Activated T-cell treated with anti-CD3 and anti-CD28 coated beads, Interleukin-2, amount 50 U/mL, for 4 hours (primary cell): ENCODE data around the gene WWOX. TPM values are rescaled to one million over a fixed set of nuclear protein-coding genes. Genes with fewer than 3 reads are reported as not detected.

Experiments used
- ATAC-seq, 2 donors: fragments of 200-7000 bp; cut with Tn5 transposase; one replicate each; pipeline ENCODE4 v1.10.0; 2021
- DNase-seq: peaks from one replicate; pipeline ENCODE4 v3.0.0-alpha.2; 2020
- H3K27me3 Mint-ChIP-seq: one replicate; pipeline ENCODE4 v1.8.0; 2021; ENCODE audit warnings: low read depth, mixed read lengths
- H3K36me3 Mint-ChIP-seq: one replicate; pipeline ENCODE4 v1.8.0; 2022; ENCODE audit warnings: mixed read lengths; ENCODE audit not compliant: insufficient read depth
- H3K4me1 Mint-ChIP-seq: one replicate; pipeline ENCODE4 v1.8.0; 2021; ENCODE audit warnings: low read depth, mixed read lengths
- H3K4me3 Mint-ChIP-seq: one replicate; pipeline ENCODE4 v1.8.0; 2021; ENCODE audit warnings: mild to moderate bottlenecking, moderate library complexity, mixed read lengths
- H3K9me3 Mint-ChIP-seq: one replicate; pipeline ENCODE4 v1.8.0; 2021; ENCODE audit warnings: mixed read lengths
- total RNA-seq, 3 donors: library from RNA; stranded (reverse); gene quantifications; one replicate each; pipeline ENCODE4 v1.2.1, GENCODE V29; 2021

WWOX gene
- total RNA-seq, 3 donors from 2014 or later, result 13.9 to 19.1 (median 18.9) TPM

GRCh38 chr16:78931267-78931666 lies 831.8 kb downstream of the WWOX start:
- Mint-ChIP-seq H3K9me3 (no peaks in the 10 kb centered on the region), H3K36me3 (peaks cover 3% of the 10 kb centered on the region), H3K4me1 (no peaks in the 10 kb centered on the region), H3K4me3 (no peak overlapping the region), H3K27me3 (no peaks in the 10 kb centered on the region)
- no peak for ATAC-seq
- DNase-seq, result no peak

GRCh38 chr16:78931678-78932077 lies 832.2 kb downstream of the WWOX start:
- peaks cover 3% of the 10 kb centered on the region for H3K36me3 Mint-ChIP-seq
- H3K4me1 Mint-ChIP-seq, result no peaks in the 10 kb centered on the region
- no peak overlapping the region for H3K4me3 Mint-ChIP-seq
- H3K9me3 Mint-ChIP-seq, result no peaks in the 10 kb centered on the region
- no peak for DNase-seq
- H3K27me3 Mint-ChIP-seq, result no peaks in the 10 kb centered on the region
- ATAC-seq, result no peak

- DNase-seq (no peak), ATAC-seq (no peak)
- no peaks in the 10 kb centered on the region for H3K9me3 Mint-ChIP-seq
- no peak overlapping the region for H3K4me3 Mint-ChIP-seq
- H3K27me3 Mint-ChIP-seq, result no peaks in the 10 kb centered on the region
- peaks cover 3% of the 10 kb centered on the region for H3K36me3 Mint-ChIP-seq
- H3K4me1 Mint-ChIP-seq, result no peaks in the 10 kb centered on the region
These were observed 833.0 kb downstream of the WWOX start for GRCh38 chr16:78932355-78932943.

- H3K9me3 Mint-ChIP-seq, result no peaks in the 10 kb centered on the region
- H3K4me3 Mint-ChIP-seq, result no peak overlapping the region
- DNase-seq (no peak), ATAC-seq (no peak)
- H3K36me3 Mint-ChIP-seq, result peaks cover 1% of the 10 kb centered on the region
- H3K4me1 Mint-ChIP-seq, result no peaks in the 10 kb centered on the region
- H3K27me3 Mint-ChIP-seq, result no peaks in the 10 kb centered on the region
These were observed 836.6 kb downstream of the WWOX start for GRCh38 chr16:78936060-78936459.

GRCh38 chr16:78939597-78939996 lies 840.1 kb downstream of the WWOX start:
- no peak for ATAC-seq
- no peak overlapping the region for H3K4me3 Mint-ChIP-seq

GRCh38 chr16:78942625-78943245 lies 843.3 kb downstream of the WWOX start:
- H3K9me3 Mint-ChIP-seq, result no peaks in the 10 kb centered on the region
- no peaks in the 10 kb centered on the region for H3K36me3 Mint-ChIP-seq
- H3K4me3 Mint-ChIP-seq, result no peak overlapping the region
- ATAC-seq, result no peak
- no peak for DNase-seq
- no peaks in the 10 kb centered on the region for H3K27me3 Mint-ChIP-seq
- no peaks in the 10 kb centered on the region for H3K4me1 Mint-ChIP-seq

More at GRCh38 chr16:78939597-78939996, 840.1 kb downstream of the WWOX start:
- no peaks in the 10 kb centered on the region for H3K9me3 Mint-ChIP-seq
- H3K36me3 Mint-ChIP-seq, result no peaks in the 10 kb centered on the region
- no peaks in the 10 kb centered on the region for H3K4me1 Mint-ChIP-seq
- DNase-seq, result no peak
- no peaks in the 10 kb centered on the region for H3K27me3 Mint-ChIP-seq

- H3K36me3 Mint-ChIP-seq, result no peaks in the 10 kb centered on the region
- ATAC-seq (no peak), DNase-seq (no peak)
- H3K9me3 Mint-ChIP-seq, result no peaks in the 10 kb centered on the region
- H3K4me3 Mint-ChIP-seq, result no peak overlapping the region
- no peaks in the 10 kb centered on the region for H3K27me3 Mint-ChIP-seq
- no peaks in the 10 kb centered on the region for H3K4me1 Mint-ChIP-seq
These were observed 845.9 kb downstream of the WWOX start for GRCh38 chr16:78945336-78945735.

GRCh38 chr16:78946556-78946955 lies 847.1 kb downstream of the WWOX start:
- Mint-ChIP-seq H3K36me3 (no peaks in the 10 kb centered on the region), H3K4me3 (no peak overlapping the region), H3K9me3 (no peaks in the 10 kb centered on the region), H3K4me1 (no peaks in the 10 kb centered on the region), H3K27me3 (no peaks in the 10 kb centered on the region)
- no peak for DNase-seq
- ATAC-seq, result no peak

- DNase-seq (no peak), ATAC-seq (no peak)
- H3K9me3 Mint-ChIP-seq, result no peaks in the 10 kb centered on the region
- no peaks in the 10 kb centered on the region for H3K27me3 Mint-ChIP-seq
- no peaks in the 10 kb centered on the region for H3K4me1 Mint-ChIP-seq
- H3K36me3 Mint-ChIP-seq, result no peaks in the 10 kb centered on the region
- no peak overlapping the region for H3K4me3 Mint-ChIP-seq
These were observed 851.3 kb downstream of the WWOX start for GRCh38 chr16:78950768-78951167.

GRCh38 chr16:78952630-78953029 lies 853.2 kb downstream of the WWOX start:
- H3K4me3 Mint-ChIP-seq, result no peak overlapping the region
- ATAC-seq, result no peak
- H3K27me3 Mint-ChIP-seq, result no peaks in the 10 kb centered on the region
- DNase-seq, result no peak
- H3K9me3 Mint-ChIP-seq, result no peaks in the 10 kb centered on the region
- peaks cover 11% of the 10 kb centered on the region for H3K4me1 Mint-ChIP-seq
- H3K36me3 Mint-ChIP-seq, result no peaks in the 10 kb centered on the region

GRCh38 chr16:78953526-78953925 lies 854.1 kb downstream of the WWOX start:
- Mint-ChIP-seq H3K4me1 (peaks cover 17% of the 10 kb centered on the region), H3K36me3 (no peaks in the 10 kb centered on the region), H3K9me3 (no peaks in the 10 kb centered on the region), H3K27me3 (no peaks in the 10 kb centered on the region), H3K4me3 (no peak overlapping the region)
- ATAC-seq, result no peak
- DNase-seq, result no peak

GRCh38 chr16:78955206-78955605 lies 855.8 kb downstream of the WWOX start:
- Mint-ChIP-seq H3K9me3 (no peaks in the 10 kb centered on the region), H3K4me1 (peaks cover 20% of the 10 kb centered on the region), H3K4me3 (no peak overlapping the region), H3K27me3 (no peaks in the 10 kb centered on the region), H3K36me3 (no peaks in the 10 kb centered on the region)
- DNase-seq (no peak), ATAC-seq (no peak)

GRCh38 chr16:78956859-78957258 lies 857.4 kb downstream of the WWOX start:
- Mint-ChIP-seq H3K4me3 (no peak overlapping the region), H3K27me3 (no peaks in the 10 kb centered on the region), H3K4me1 (peaks cover 24% of the 10 kb centered on the region), H3K9me3 (no peaks in the 10 kb centered on the region), H3K36me3 (no peaks in the 10 kb centered on the region)
- ATAC-seq, result peak in 1 of 2 donors; percentile 9
- DNase-seq, result no peak

GRCh38 chr16:78957317-78958100 lies 858.1 kb downstream of the WWOX start:
- DNase-seq, result no peak
- no peaks in the 10 kb centered on the region for H3K9me3 Mint-ChIP-seq

GRCh38 chr16:78961464-78961863 lies 862.0 kb downstream of the WWOX start:
- peaks cover 7% of the 10 kb centered on the region for H3K9me3 Mint-ChIP-seq
- ATAC-seq (no peak), DNase-seq (no peak)
- H3K36me3 Mint-ChIP-seq, result peaks cover 6% of the 10 kb centered on the region
- peaks cover 31% of the 10 kb centered on the region for H3K4me1 Mint-ChIP-seq
- H3K4me3 Mint-ChIP-seq, result no peak overlapping the region
- H3K27me3 Mint-ChIP-seq, result no peaks in the 10 kb centered on the region

More at GRCh38 chr16:78957317-78958100, 858.1 kb downstream of the WWOX start:
- ATAC-seq, result peak; percentile 65 to 74
- Mint-ChIP-seq H3K27me3 (no peaks in the 10 kb centered on the region), H3K4me3 (no peak overlapping the region), H3K4me1 (peaks cover 26% of the 10 kb centered on the region), H3K36me3 (no peaks in the 10 kb centered on the region)
